ENCODE measurements around the gene CASZ1.

The CASZ1 gene

GRCh38 chr1:10650556-10651388 lies 145.7 kb downstream of the CASZ1 start:
- DNase-seq = no peak

DNA sequence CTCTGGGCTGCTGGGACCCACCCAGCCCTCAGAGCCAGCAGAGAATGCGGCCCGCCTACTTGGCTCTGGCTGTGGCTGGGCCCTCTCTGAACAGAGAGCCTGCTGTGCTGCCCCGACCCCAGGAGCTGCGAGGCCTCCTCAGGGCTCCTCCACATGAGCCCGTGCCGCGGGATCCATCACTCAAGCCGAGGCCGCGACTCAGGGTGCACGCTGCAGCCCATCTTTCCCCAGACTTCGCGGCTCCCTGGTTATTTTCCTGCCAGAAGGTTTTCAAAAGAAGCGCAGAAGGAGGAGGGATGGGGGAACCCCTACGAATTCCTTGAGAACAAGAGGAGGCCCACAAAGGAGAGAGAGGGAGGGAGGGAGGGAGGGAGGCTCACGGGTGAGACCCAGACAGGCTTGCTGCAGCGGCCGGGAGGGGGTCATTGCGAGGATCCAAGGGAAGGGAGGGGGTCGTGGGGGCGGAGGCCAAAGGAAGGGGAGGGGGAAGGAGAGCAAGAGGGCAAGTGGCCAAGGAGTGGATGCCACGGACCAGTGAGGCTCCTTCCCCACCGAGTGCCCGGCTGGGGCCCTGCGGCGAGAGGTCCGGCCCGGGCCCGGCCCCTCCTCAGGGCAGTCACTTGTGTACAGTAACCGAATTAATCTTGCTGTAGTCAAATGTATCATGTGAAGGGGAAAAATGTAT lies 146.8 kb downstream of the CASZ1 start:
- DNase-seq = no peak

GRCh38 chr1:10648689-10649516 lies 147.5 kb downstream of the CASZ1 start:
- DNase-seq = no peak

- DNase-seq = no peak
These were observed 148.9 kb downstream of the CASZ1 start for GRCh38 chr1:10647414-10648170.

GRCh38 chr1:10646347-10646861 lies 150.0 kb downstream of the CASZ1 start:
- DNase-seq = no peak

GRCh38 chr1:10644307-10645128 lies 151.9 kb downstream of the CASZ1 start:
- DNase-seq = no peak

DNA sequence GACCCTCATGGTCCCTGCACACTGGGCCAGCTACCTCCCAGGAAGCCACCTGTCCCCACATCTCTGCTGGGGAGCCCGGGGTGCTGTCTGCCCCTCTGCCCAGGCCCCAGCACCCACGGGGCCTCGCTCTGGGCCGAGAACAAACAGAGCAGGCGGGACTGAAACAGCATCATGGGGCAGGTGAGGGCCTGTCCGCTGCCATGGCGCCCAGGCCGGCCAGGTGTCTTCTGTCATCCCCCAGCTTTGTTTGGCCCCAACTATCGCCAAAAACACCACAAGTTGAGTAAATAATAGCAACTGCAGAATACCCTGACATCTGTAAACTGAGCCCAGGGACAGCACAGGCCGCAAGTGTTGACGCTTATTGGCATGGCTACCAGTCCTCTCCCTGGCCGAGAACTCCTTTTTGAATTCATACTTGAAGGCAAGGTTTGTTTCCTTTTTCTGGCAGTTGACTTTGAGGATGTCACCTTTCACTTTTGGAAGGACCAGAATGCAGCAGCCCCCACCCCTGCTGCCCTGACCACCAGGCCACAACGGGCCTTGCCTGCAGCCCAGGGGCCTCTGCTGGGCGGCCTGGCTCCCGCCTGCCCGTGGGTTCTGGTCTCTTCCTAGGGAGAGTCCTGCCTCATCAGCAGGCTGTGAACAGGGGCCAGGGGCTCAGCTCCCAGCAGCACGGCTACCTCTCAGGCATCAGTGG lies 152.7 kb downstream of the CASZ1 start:
- DNase-seq = no peak

GRCh38 chr1:10642403-10643080 lies 153.9 kb downstream of the CASZ1 start:
- DNase-seq = no peak

DNA sequence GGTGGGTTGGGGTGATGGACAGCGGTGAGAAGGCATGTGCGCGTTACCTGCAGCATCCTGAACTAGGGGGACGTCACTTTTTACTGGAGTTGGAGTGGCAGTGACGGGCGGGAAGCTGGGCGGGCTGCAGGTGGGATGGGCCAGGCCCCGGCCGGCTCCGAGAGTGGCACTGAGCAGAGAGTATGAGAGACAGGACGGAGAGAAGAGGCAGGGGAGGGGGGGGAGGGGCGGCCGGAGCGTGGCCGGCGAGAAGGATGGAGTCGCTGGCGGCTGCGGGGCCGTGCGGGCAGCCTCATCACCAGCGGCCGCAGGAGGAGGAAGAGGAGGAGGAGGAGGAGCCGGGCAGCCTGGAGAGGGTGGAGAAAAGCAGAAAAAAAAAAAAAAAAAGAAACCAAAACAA lies 154.5 kb downstream of the CASZ1 start:
- no peak for DNase-seq

- DNase-seq = no peak
These were observed 155.4 kb downstream of the CASZ1 start for GRCh38 chr1:10640843-10641553.

DNA sequence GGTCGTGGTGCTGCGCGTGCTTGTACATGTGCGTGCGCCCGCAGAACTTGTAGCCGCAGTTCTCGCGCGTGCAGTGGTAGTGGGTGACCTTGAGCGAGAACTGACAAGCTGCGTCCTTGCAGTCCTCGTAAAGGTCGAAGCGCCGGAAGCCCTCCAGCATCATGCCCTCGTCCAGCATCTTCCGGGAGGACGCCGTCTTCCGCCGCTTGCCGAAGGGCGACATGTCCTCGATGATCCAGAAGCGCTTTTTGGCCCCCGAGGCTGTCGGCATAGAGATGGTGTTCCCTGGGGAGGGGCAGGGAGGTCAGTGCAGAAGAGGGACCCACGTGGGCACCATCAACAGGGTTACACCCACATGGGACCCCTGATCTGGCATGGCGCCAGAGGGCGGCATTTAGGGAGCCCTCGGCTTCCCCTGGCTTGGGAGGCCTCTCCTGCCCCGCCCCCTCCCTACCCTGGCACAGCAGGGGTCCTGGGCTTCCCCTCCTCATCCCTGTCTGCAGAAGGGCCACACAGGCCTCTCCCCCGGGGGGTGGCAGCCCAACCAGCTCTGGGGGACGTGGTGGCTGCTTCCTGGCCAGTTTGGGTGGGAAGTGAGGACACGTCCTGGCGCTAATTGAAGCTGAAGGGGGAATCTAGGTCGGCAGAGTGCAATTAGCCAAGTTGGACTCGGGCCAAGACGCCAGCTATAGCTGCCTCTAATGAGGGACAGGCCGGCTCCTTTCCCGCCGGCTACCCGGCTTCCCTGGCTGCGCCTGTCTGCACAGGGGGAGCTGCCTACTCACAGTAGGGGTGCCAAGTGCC lies 156.5 kb downstream of the CASZ1 start:
- DNase-seq = no peak

DNA sequence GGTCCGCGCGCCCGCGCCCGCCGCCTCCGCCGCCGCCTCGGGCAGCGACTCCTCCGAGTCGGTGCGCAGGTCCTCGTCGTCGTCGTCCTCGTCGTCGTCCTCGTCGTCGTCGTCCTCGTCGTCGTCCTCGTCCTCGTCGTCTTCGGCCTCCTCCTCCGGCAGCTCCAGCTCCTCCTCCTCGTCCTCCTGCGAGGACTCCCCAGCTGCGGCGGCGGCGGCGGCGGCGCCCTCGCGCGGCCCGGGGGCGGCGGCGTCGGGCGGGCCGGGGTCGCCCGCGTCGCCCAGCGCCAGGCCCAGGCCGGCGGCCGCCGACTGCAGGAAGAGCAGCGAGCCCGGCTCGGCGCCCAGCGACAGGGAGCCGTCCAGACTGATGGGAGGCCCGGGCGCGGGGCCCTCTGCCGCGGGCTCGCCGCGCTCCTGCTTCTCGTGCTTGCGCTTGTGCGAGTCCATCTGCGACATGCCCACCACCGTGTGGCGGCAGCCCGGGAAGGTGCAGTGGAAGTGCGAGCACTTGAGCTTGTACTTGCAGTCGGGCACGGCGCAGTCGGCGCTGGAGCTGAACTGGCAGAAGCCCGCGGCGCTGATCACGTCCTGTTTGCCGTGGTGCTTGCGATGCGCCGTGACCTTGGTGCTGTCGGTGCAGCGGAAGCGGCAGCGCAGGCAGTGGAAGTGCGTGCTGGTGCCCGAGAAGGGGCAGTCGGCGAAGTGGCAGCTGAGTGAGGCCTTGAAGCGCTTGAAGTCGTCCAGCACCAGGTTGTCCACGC lies 157.3 kb downstream of the CASZ1 start:
- DNase-seq = no peak

GRCh38 chr1:10638559-10639005 lies 157.9 kb downstream of the CASZ1 start:
- no peak for DNase-seq

GRCh38 chr1:10637834-10638558 lies 158.4 kb downstream of the CASZ1 start:
- peak; percentile 14 for DNase-seq

GRCh38 chr1:10637400-10637799 lies 159.0 kb downstream of the CASZ1 start:
- DNase-seq = no peak

DNA sequence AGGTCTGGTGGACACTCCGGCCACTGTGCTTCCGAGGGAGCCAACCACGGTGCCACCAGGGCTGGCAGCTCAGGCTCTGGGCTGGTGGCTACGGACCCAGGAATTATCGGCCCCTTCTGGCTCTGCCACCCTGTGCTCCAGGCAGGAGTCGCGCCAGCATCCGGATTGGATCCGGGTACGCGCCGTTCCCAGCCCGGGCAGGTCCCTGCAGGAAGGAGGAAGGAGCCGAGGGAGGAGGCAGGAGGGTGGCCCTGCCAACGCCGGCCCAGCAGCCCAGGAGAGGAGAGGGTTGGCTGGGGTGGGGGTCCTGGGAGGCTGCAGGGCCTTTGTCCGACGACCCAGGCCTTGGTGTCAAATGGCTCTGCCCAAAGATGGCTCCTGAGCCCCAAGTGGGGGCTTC lies 160.5 kb downstream of the CASZ1 start:
- DNase-seq = no peak

All from activated gamma-delta T cell treated with Interleukin-2 at 50 U/mL for 16 hours (primary cell).